ENCODE measurements around the gene ANKRD33B.

GRCh38 chr5:10631316-10631996 lies 67.6 kb downstream of the ANKRD33B start:
- TF ChIP-seq CTCF (IDR thresholded peaks at IDR 0.05) = no peak
- no peak for TF ChIP-seq POLR2A (IDR thresholded peaks at IDR 0.05)
